HG03442 (cell line): Measurements from ENCODE around the gene EVI5.

Source experiments
- ATAC-seq: cut with Tn5 transposase; IDR thresholded peaks from one replicate; pipeline ENCODE4 v1.9.1; 2021; ENCODE audit warnings: mild to moderate bottlenecking, moderate library complexity; ENCODE audit not compliant: unreplicated experiment

Gene EVI5

GRCh38 chr1:92784639-92785500 lies at the start of gene EVI5:
Gene EVI5 (minus strand): TSS chr1:92785108. CDS start chr1:92736546, 48,562 bp downstream.
- peak; percentile 93 for ATAC-seq

- ATAC-seq, result no peak
Measured at GRCh38 chr1:92834617-92835016, 49.7 kb upstream of the EVI5 start.

- no peak for ATAC-seq
Measured at GRCh38 chr1:92833840-92834239, 48.9 kb upstream of the EVI5 start.

DNA sequence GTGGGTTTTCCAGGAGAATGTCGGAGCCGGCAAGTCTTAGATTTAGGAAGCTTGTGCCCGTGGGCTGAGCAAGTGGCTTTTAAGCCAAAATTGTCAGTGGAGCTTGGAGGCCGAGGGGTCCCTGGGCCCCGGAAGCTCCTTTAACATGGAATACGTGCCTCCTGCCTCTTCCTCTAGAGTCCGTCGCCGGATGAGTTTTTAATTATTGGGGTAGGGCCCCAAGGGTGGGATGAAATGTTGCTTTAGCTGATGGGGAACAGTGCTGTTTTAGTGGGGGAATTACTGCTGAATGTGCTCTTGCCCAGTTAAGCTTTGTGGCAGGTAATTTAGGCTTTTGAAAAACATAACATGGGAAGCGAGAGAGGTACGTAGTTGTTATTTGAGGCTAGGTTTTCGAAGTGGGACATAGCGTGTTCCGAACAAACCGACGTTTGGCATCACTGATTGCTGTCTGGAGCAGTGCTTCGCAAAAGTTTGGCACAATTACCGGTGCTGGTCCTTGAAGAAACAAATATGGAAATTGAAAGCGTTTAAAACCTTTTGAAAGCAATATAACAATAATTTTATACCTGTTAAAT lies 47.7 kb upstream of the EVI5 start:
- no peak for ATAC-seq

DNA sequence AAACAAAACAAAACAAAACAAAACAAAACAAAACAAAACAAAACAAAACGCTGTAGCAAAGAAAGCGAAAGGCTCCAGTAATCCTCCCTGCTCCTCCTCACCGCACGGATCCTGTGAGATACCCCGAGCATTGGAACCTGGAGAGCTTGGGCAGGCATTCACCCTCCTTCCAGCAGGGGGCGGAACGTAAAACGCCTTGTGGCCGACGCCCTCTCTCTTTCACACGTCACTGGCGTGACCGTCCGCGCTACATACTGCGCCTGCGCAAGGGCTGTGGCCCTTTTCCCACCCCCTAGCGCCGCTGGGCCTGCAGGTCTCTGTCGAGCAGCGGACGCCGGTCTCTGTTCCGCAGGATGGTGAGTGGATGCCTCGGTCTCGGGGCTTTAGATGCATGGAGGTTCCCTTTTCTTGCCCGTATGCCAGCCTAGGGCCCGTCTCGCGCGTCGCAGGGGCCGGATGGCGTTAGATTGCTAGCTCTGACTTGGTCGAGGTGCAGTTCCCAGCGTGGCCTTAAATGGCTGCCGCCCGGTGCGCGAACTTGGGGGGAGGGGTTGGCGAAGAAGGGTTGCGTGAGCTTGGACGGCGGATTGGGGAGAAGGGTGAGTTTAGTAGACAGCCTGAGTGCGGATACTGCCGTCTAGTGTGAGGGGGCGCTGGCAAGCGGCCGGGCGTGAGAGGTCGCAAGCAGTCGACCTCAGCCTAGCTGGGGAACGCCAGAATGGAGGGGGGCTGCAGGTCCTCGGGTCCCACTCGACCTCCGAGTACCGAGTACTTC lies 47.0 kb upstream of the EVI5 start, which contains the start of gene RPL5:
Gene RPL5, plus strand, starts transcription at position 279 of the 775 bp plus-strand sequence. Its CDS starts 75 bp downstream, at position 354.
- ATAC-seq, result peak; percentile 91

GRCh38 chr1:92831368-92831761 lies 46.5 kb upstream of the EVI5 start:
- ATAC-seq, result no peak

GRCh38 chr1:92826792-92827191 lies 41.9 kb upstream of the EVI5 start:
- ATAC-seq, result no peak

DNA sequence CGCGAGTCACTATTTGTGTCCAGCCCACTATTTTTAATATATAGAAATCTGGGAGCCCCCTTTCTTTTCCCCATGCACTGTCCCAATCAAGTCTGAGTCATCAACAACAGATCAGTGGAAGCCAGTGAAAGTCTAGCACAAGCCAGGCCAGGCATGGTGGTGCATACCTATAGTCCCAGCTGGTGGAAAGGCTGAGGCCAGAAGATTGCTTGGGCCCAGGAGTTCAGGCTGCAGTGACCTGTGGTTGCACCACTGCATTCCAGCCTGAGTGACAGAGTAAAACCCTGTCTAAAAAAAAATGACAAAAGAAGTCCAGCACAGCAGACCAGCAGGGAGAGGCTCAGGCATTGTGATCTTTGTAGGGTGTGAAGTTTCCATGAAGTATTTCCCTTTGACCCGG lies 38.0 kb upstream of the EVI5 start:
- ATAC-seq, result no peak

GRCh38 chr1:92820551-92820950 lies 35.6 kb upstream of the EVI5 start:
- no peak for ATAC-seq

DNA sequence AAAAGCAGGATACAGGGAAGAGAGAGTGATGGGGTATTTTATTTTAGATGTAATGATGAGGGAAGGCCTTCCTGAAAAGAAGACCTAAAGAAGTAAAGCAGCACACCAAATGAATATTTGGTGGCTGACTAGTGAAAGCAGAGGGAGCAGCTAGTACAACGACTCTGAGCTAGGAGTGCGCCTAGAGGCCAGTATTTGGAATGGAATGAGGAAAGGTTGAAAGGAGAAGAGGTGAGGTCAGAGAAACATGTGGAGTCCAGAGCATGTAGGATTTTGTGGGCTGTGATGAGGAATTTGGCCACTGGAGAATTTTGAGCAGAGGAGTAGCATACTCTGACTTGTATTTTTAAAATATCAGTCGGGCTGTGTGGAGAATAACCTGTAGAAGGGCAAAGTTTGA lies 35.1 kb upstream of the EVI5 start:
- no peak for ATAC-seq

- no peak for ATAC-seq
Measured at GRCh38 chr1:92817986-92818764, 33.3 kb upstream of the EVI5 start.

DNA sequence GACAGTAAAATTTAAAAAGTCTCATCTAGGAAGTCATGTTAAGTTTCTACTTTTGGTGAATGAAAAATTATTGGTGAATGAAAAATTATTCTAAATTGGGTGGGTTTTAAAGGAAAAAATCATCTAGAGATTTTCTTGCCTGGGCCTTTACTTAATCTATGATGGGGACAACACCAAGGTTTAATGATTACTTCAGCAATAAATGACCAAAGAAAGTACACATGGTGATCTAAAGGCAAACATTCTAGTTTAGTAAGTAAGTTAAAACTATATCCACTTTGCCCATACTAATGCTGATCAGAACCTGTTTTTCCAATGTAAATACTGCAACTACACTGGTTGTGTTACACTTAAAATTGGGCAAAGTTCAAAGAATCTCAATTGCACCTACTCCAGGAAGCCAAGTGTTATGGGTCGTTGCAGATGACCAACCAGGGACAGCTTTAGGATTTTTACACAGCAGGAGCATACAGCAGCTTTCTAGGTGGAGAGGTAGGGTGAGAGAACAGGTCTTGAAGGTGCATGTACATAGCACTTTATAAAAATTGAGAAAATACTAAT lies 32.3 kb upstream of the EVI5 start:
- ATAC-seq, result no peak

GRCh38 chr1:92816732-92817131 lies 31.8 kb upstream of the EVI5 start:
- no peak for ATAC-seq

- ATAC-seq, result no peak
Measured at GRCh38 chr1:92808381-92808780, 23.5 kb upstream of the EVI5 start.

- ATAC-seq, result no peak
Measured at GRCh38 chr1:92805216-92805615, 20.3 kb upstream of the EVI5 start.

DNA sequence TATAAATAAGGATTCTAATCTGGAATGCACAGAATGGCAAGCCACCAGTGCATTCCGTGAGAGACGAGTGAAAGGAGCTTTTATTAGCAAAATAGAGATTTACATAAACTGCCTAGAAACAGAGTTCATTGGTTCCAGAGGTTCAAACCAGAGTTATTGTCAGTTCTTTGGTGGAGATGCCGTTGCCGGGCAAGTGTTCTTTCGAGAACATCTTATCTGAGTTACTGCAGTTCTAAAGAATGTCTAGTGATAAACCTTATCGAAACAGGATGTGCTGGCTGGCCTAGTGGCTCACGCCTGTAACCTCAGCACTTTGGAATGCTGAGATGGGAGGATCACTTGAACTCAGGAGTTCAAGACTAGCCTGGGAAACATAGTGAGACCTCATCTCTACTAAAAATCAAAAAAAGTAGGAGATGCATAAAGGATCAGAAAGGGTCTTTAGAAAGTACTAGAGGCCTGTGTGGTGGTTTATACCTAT lies 19.9 kb upstream of the EVI5 start:
- peak; percentile 67 for ATAC-seq

- no peak for ATAC-seq
Measured at GRCh38 chr1:92803140-92803887, 18.4 kb upstream of the EVI5 start.

DNA sequence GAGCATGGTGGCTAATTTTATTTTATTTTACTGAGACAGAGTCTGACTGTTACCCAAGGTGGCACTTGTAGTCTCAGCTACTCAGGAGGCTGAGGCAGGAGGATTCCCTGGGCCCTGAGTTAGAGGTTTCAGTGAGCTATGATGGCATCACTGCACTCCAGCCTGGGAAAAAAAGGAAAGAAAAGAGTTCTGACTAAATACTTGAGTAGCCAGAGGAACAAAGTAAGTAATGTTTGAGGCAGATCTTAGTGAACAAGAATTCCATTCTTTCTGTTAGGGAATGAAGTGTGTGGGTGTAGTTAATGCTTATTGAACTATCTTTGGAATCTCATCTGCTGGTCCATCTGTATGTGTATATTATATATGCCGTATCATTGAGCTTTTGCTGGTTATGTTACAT lies 13.1 kb upstream of the EVI5 start:
- no peak for ATAC-seq

DNA sequence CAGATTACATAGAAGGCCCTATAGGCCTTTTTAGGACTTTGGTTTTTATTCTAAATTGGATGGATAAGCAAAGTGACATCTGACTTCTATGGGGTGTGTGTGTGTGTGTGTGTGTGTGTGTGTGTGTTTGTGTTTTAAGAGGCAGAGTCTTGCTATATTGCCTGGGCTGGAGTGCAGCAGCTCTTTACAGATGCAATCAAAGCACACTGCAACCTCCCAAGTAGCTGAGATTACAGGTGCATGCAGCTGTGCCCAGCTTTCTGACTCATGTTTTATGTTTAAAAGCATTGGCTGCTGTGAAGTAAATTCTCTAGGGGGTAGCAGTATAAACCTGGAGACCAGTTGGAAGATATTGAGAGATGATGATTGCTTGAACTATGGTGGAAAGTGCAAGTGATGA lies 12.4 kb upstream of the EVI5 start:
- no peak for ATAC-seq

- ATAC-seq, result no peak
Measured at GRCh38 chr1:92795166-92795565, 10.3 kb upstream of the EVI5 start.
